Hepatocyte (in vitro differentiated cells): ENCODE results near the gene ORM2.
"Not testable (repeated sequence)": the region's sequence is repeated elsewhere in the genome, so short reads cannot be mapped to it uniquely, and the experiment has no call there.

Source experiments
- CTCF ChIP-seq: fragments of 200-600 bp; sonication (generic); IDR thresholded peaks from 2 replicates; pipeline ENCODE4 v1.5.1; 2016; ENCODE audit warnings: antibody characterized with exemption, mild to moderate bottlenecking; ENCODE audit not compliant: poor library complexity
- EZH2 ChIP-seq: fragments of 200-600 bp; sonication (generic); IDR thresholded peaks from 2 replicates; pipeline ENCODE4 v1.6.1; 2016; ENCODE audit warnings: antibody characterized with exemption, mild to moderate bottlenecking, borderline replicate concordance

DNA sequence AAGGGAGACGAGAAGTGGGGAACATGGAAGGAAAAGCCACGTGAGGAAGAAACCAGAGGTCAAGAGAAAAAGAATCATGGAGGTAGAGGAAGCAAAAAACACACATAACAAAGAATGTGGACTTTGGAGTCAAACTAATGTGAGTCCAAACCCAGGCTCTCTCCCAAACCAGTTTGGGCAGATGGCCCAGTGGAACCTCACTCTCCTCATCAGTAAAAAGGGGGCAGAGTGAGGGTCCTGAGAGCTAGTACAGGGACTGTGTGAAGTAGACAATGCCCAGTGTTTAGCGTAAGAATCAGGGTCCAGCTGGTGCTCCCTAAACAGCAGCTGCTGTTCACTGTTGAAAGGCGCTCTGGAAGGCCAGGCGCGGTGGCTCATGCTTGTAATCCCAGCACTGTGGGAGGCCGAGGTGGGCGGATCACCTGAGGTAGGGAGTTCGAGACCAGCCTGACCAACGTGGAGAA, 1.3 kb upstream of the ORM2 start:
- TF ChIP-seq CTCF, EZH2: not testable (repeated sequence)
